ENCODE data around the gene SIGLEC11.

DNA sequence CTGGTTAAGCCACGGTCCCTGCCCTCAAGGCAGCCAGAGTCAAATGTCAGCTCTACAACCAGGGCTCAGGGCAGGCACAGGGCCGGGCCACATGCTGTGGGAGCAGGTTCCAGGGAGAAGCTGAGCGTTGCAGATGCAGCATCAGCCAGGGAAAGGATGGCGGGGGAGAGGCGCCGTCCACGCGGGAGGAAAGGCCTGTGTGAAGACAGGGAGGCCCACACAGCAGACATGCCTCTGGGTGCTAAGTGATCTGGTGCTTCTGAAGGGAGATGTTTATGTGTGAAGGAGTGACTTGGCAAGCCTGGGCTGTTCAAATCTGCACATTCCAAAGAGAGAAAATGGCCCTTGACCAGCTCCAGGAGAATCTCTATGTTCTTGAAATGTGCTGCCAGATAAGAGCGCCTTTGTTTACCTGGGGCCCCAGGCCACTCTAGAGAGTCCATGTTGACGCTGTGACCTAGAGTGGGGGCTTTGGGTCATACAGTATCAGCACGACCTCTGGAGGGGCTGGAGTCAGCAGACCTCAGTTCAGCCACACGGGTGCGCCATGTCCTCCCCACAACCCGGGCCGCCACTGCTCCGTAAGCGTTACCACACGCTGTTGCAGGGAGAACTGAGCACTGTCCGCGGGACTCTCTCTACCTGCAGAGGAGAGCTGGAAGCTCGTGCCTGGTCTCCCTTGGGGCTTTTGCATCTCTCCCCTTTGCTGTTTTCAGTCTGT, 47.8 kb downstream of the SIGLEC11 start:
- TF ChIP-seq, protein P1, sequence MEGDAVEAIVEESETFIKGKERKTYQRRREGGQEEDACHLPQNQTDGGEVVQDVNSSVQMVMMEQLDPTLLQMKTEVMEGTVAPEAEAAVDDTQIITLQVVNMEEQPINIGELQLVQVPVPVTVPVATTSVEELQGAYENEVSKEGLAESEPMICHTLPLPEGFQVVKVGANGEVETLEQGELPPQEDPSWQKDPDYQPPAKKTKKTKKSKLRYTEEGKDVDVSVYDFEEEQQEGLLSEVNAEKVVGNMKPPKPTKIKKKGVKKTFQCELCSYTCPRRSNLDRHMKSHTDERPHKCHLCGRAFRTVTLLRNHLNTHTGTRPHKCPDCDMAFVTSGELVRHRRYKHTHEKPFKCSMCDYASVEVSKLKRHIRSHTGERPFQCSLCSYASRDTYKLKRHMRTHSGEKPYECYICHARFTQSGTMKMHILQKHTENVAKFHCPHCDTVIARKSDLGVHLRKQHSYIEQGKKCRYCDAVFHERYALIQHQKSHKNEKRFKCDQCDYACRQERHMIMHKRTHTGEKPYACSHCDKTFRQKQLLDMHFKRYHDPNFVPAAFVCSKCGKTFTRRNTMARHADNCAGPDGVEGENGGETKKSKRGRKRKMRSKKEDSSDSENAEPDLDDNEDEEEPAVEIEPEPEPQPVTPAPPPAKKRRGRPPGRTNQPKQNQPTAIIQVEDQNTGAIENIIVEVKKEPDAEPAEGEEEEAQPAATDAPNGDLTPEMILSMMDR (IDR thresholded peaks at IDR 0.05): peak; percentile 17
- TF ChIP-seq EZH2phosphoT487 (IDR thresholded peaks at IDR 0.05) (no peak), EZH2 (IDR thresholded peaks at IDR 0.05) (no peak)
